Gastroesophageal sphincter (tissue), 4 donors: ENCODE data around the gene WNT7B. TPM values are rescaled to one million over a fixed set of nuclear protein-coding genes. Genes with fewer than 3 reads are reported as not detected.
A peak's percentile ranks its signal among the peaks of the same experiment; 100 is the strongest.

Source experiments
- ATAC-seq: fragments of 150-250 bp; one replicate; pipeline ENCODE4 v1.9.1; 2016; ENCODE audit warnings: mild to moderate bottlenecking, moderate library complexity
- H3K27ac ChIP-seq, 4 donors: fragments of 200-600 bp; sonication (generic) in 3 of 4; 1 replicate in 3 of 4; 2 replicates in 1 of 4; pipeline ENCODE4 v1.5.1; 2016 to 2019
- H3K27me3 ChIP-seq: fragments of 200-600 bp; sonication (generic); one replicate; pipeline ENCODE4 v1.5.1; 2019
- H3K36me3 ChIP-seq, 2 donors: fragments of 200-600 bp; sonication (generic); one replicate each; pipeline ENCODE4 v1.5.1; 2019; ENCODE audit warnings: control low read depth in 1 of 2
- H3K4me1 ChIP-seq, 3 donors: fragments of 200-600 bp; sonication (generic); 1 replicate in 2 of 3; 2 replicates in 1 of 3; pipeline ENCODE4 v1.5.1; 2016 to 2019; ENCODE audit warnings: control low read depth in 2 of 3
- H3K4me3 ChIP-seq, 2 donors: fragments of 200-600 bp; sonication (generic); one replicate each; pipeline ENCODE4 v1.5.1; 2019; ENCODE audit warnings: mild to moderate bottlenecking in 1 of 2, moderate library complexity in 1 of 2
- H3K9me3 ChIP-seq, 3 donors: fragments of 200-600 bp; sonication (generic); one replicate each; pipeline ENCODE4 v1.5.1; 2017 to 2019; ENCODE audit warnings: control low read depth in 2 of 3
- CTCF ChIP-seq, 4 experiments: fragments of 200-600 bp in 2 of 4; fragments of 450-650 bp in 2 of 4; sonication (generic) in 1 of 4; IDR thresholded peaks; one replicate each; pipeline ENCODE4 v1.5.1; 2017 to 2019; ENCODE audit warnings: antibody characterized with exemption in 4 of 4, mild to moderate bottlenecking in 2 of 4, moderate library complexity in 2 of 4
- EP300 ChIP-seq: sonication (generic); formaldehyde crosslinking; IDR thresholded peaks from one replicate; pipeline ENCODE4 v1.6.1; 2017; ENCODE audit warnings: antibody characterized with exemption, mild to moderate bottlenecking
- POLR2A ChIP-seq, 2 donors: fragments of 450-650 bp; IDR thresholded peaks; one replicate each; pipeline ENCODE4 v1.6.1; 2017; ENCODE audit warnings: antibody characterized with exemption in 2 of 2, mild to moderate bottlenecking in 2 of 2, moderate library complexity in 1 of 2
- POLR2AphosphoS5 ChIP-seq: sonication (generic); formaldehyde crosslinking; IDR thresholded peaks from one replicate; pipeline ENCODE4 v1.6.1; 2017; ENCODE audit warnings: antibody characterized with exemption
- WGBS, 2 donors: methylation state at CpG; one replicate each; pipeline ENCODE4 v1.1.5; 2018; ENCODE audit warnings: low coverage in 1 of 2; 5-methylcytosine and 5-hydroxymethylcytosine counted together
- total RNA-seq, 4 donors: library from RNA; depleted of rRNA; stranded (reverse); fragments of >200 nt; gene quantifications; one replicate each; pipeline ENCODE4 v1.1.0, GENCODE V29; 2016

WNT7B gene
- total RNA-seq, 4 donors from 2014 or later: 1.2 TPM; not detected in 3

GRCh38 chr22:45997777-45998637, 21.0 kb upstream of the WNT7B start:
- H3K27ac ChIP-seq: peak overlapping the region in 3 of 4 donors; percentile 74 to 84 (median 78)
- peaks cover 0 to 88% (median 47%) of the 10 kb centered on the region in 3 donors for H3K4me1 ChIP-seq
- H3K9me3 ChIP-seq: no peaks in the 10 kb centered on the region
- H3K27me3 ChIP-seq: no peaks in the 10 kb centered on the region
- WGBS, 2 donors: 100% methylated on average over 1 of the region's 17 CpGs; no CpG with 5 or more reads in 1 of the 2 donors
- ATAC-seq: peak; percentile 34
- no peaks in the 10 kb centered on the region for H3K36me3 ChIP-seq
- no peak for TF ChIP-seq CTCF (IDR thresholded peaks at IDR 0.05)
- no peak for TF ChIP-seq POLR2AphosphoS5
- no peak for TF ChIP-seq POLR2A (IDR thresholded peaks at IDR 0.05)
- no peak for TF ChIP-seq EP300
- H3K4me3 ChIP-seq: no peak overlapping the region

- H3K36me3 ChIP-seq: no peaks in the 10 kb centered on the region
- TF ChIP-seq POLR2AphosphoS5: peak; percentile 82
- TF ChIP-seq EP300: no peak
- no peaks in the 10 kb centered on the region for H3K9me3 ChIP-seq
- H3K4me3 ChIP-seq: no peak overlapping the region
- peak; percentile 90 for ATAC-seq
- WGBS, 2 donors: 50 to 60% methylated on average over 1 to 3 of the region's 16 CpGs
- peak overlapping the region; percentile 8 to 84 (median 76) for H3K27ac ChIP-seq
- H3K4me1 ChIP-seq: peaks cover 0 to 80% (median 47%) of the 10 kb centered on the region in 3 donors
- H3K27me3 ChIP-seq: no peaks in the 10 kb centered on the region
These were observed 20.3 kb upstream of the WNT7B start for GRCh38 chr22:45997077-45997776.

GRCh38 chr22:45996241-45997076, 19.5 kb upstream of the WNT7B start:
- Histone ChIP-seq H3K36me3 (no peaks in the 10 kb centered on the region), H3K4me1 (peaks cover 0 to 72% (median 43%) of the 10 kb centered on the region in 3 donors), H3K4me3 (no peak overlapping the region), H3K9me3 (no peaks in the 10 kb centered on the region), H3K27me3 (no peaks in the 10 kb centered on the region), H3K27ac (peak overlapping the region; percentile 8 to 84 (median 76))
- TF ChIP-seq EP300: no peak
- TF ChIP-seq POLR2AphosphoS5: no peak
- no peak for TF ChIP-seq POLR2A (IDR thresholded peaks at IDR 0.05)
- no peak for TF ChIP-seq CTCF (IDR thresholded peaks at IDR 0.05)
- 75% methylated on average over 6 of the region's 29 CpGs; no CpG with 5 or more reads in 1 of the 2 donors for WGBS, 2 donors
- peak; percentile 57 for ATAC-seq

GRCh38 chr22:45995405-45996101, 18.6 kb upstream of the WNT7B start:
- no peaks in the 10 kb centered on the region for H3K36me3 ChIP-seq
- 0 to 88% methylated on average over 1 to 6 of the region's 27 CpGs for WGBS, 2 donors
- no peak overlapping the region for H3K4me3 ChIP-seq
- H3K9me3 ChIP-seq: no peaks in the 10 kb centered on the region
- TF ChIP-seq CTCF (IDR thresholded peaks at IDR 0.05) (no peak), POLR2AphosphoS5 (no peak)
- H3K27me3 ChIP-seq: no peaks in the 10 kb centered on the region
- ATAC-seq: no peak
- H3K27ac ChIP-seq: peak overlapping the region in 3 of 4 donors; percentile 74 to 84 (median 78)
- peaks cover 0 to 63% (median 39%) of the 10 kb centered on the region in 3 donors for H3K4me1 ChIP-seq
